Adrenal gland (tissue), 5 donors: ENCODE data around the gene MACROD2.

Source experiments
- CTCF ChIP-seq, 6 experiments: fragments of 450-650 bp in 4 of 6; fragments of 200-600 bp in 2 of 6; sonication (generic) in 1 of 6; IDR thresholded peaks; 1 replicate in 5 of 6; 2 replicates in 1 of 6; pipeline versions ENCODE4 v1.5.1 to v1.8.0; 2016 to 2021; ENCODE audit warnings: antibody characterized with exemption in 6 of 6, mild to moderate bottlenecking in 2 of 6, moderate library complexity in 1 of 6
- POLR2A ChIP-seq, 2 donors: fragments of 450-650 bp; IDR thresholded peaks; one replicate each; pipeline ENCODE4 v1.6.1; 2017; ENCODE audit warnings: antibody characterized with exemption in 2 of 2, mild to moderate bottlenecking in 2 of 2, moderate library complexity in 1 of 2
- donor health status: DM: no; HTN: no; CAD: no.

- TF ChIP-seq CTCF (IDR thresholded peaks at IDR 0.05) = no peak
- no peak for TF ChIP-seq POLR2A (IDR thresholded peaks at IDR 0.05)
Measured at GRCh38 chr20:15158533-15158932, 1163.2 kb downstream of the MACROD2 start.
